ENCODE data around the gene NEDD4L.

DNA sequence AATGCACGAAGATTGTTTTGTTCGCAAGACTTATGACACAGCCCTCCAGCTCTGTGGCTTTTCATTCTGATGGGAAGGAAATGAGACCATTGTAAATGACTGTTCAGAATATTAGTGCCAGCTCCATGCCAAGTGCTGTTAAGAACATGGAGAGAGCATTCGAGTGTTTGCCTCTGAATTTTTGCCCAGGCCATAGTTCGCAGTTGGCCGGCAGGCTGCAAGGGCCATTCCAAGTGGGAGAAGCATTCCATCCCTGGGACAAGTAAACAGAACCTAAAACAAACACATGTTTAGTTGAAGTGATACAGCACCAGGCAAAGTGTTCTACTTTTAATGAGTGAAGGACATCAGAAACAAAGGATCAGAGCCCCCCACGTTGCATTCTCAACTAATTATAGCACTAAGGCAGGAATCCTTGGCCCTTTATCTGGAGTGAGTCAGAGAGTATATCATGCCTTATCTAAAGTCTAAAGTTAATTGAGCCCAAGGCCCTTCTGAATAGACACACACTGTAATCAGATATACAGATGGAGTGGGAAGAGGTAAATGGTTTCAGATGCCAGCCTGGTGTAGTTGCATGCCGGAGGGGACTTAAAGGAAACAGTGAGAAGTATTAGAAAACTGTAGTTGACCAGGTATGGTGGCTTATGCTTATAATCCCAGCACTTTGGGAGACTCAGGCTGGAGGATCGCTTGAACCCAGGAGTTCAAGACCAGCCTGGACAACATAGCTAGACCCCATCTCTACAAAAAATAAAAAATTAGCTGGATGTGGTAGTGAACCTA is 53.3 kb downstream of the NEDD4L start:
- TF ChIP-seq, protein P1, sequence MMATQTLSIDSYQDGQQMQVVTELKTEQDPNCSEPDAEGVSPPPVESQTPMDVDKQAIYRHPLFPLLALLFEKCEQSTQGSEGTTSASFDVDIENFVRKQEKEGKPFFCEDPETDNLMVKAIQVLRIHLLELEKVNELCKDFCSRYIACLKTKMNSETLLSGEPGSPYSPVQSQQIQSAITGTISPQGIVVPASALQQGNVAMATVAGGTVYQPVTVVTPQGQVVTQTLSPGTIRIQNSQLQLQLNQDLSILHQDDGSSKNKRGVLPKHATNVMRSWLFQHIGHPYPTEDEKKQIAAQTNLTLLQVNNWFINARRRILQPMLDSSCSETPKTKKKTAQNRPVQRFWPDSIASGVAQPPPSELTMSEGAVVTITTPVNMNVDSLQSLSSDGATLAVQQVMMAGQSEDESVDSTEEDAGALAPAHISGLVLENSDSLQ (IDR thresholded peaks at IDR 0.05): no peak
- TF ChIP-seq NFRKB (IDR thresholded peaks at IDR 0.05) (no peak), BHLHE40 (IDR thresholded peaks at IDR 0.05; ENCODE audit: borderline replicate concordance) (no peak), TARDBP (IDR thresholded peaks at IDR 0.05) (no peak)
